AG04449 (cell line): ENCODE data around the gene CAPZA1.

ENCODE experiments used
- CTCF ChIA-PET: fragments of 350-600 bp; formaldehyde crosslinking; extraction: SDS; loops from one replicate; lab custom pipeline; 2021; ENCODE audit warnings: antibody characterized with exemption; lab: Yijun Ruan, JAX
- POLR2A ChIA-PET: fragments of 400-600, 350-600 bp; formaldehyde crosslinking; extraction: SDS; loops from one replicate; lab custom pipeline; 2020; ENCODE audit warnings: antibody characterized with exemption, inconsistent platforms; lab: Yijun Ruan, JAX
- DNase-seq: peaks from one replicate; pipeline ENCODE4 v3.0.0-alpha.2; 2010; ENCODE audit warnings: low read depth, low spot score
- H3K4me3 ChIP-seq: 2 replicates; pipeline ENCODE4 v1.5.1; 2011; ENCODE audit warnings: low read depth, mild to moderate bottlenecking, control low read depth, low read length
- TF ChIP-seq, protein P1 (sequence below): IDR thresholded peaks from one replicate; pipeline ENCODE4 v1.5.1; 2011; ENCODE audit warnings: mild to moderate bottlenecking, moderate library complexity, low read length, control low read depth, inconsistent platforms; ENCODE audit not compliant: insufficient read depth; ENCODE audit errors: missing control alignments

Gene CAPZA1

DNA sequence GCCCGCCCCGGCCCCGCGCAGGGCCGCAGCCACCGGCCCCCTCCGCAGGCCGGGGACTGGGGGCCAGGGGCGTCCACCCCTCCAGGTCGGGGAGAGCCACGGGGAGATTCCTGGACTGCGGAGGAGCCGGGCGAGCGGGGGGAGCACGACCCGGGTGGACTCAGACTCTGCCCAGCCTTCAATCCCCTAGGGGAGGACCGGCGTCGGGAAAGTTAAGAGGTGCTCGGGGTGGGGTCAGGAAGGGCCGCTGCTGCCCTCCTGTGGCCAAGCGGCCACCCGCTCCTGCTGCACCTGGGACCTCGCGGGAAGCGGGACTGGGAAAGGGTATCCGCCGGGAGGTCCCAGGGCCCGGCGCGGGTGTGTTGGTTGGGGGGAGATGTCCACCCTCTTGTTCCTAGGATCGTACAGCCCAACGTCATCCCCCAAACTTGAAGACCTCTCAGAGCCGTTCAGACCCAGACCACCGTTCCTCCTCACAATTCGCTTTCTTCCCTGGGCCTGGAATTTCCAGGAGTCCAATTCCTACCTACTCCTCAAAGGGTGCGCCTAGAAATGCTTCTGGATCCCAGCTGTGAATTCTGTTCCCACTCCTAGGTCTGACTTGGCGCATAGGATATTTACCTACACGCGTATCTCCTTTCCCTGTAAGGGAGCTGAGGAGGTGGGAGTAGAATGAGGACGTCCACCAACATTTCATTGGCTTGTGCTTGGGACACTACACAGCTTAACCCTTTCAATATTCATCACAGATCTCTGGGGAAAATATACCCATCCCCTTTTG is 87.8 kb downstream of the CAPZA1 start:
- ChIA-PET POLR2A (interaction anchor here (0.5 to 1.0 kb wide), 5 partner anchors 10 to 313 kb away, joined by 3 to 5 read pairs (median 3); partner anchors contain the start of genes MOV10 and ST7L), CTCF (interaction anchor here (0.6 to 4.2 kb wide), 39 partner anchors 8 to 409 kb away, joined by 3 to 62 read pairs (median 5); partner anchors contain the start of genes CAPZA1, CTTNBP2NL, LRIG2 and ST7L)
- TF ChIP-seq, protein P1, sequence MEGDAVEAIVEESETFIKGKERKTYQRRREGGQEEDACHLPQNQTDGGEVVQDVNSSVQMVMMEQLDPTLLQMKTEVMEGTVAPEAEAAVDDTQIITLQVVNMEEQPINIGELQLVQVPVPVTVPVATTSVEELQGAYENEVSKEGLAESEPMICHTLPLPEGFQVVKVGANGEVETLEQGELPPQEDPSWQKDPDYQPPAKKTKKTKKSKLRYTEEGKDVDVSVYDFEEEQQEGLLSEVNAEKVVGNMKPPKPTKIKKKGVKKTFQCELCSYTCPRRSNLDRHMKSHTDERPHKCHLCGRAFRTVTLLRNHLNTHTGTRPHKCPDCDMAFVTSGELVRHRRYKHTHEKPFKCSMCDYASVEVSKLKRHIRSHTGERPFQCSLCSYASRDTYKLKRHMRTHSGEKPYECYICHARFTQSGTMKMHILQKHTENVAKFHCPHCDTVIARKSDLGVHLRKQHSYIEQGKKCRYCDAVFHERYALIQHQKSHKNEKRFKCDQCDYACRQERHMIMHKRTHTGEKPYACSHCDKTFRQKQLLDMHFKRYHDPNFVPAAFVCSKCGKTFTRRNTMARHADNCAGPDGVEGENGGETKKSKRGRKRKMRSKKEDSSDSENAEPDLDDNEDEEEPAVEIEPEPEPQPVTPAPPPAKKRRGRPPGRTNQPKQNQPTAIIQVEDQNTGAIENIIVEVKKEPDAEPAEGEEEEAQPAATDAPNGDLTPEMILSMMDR, result peak; percentile 98
- DNase-seq, result peak; percentile 34
- peak overlapping the region; percentile 88 for H3K4me3 ChIP-seq

DNA sequence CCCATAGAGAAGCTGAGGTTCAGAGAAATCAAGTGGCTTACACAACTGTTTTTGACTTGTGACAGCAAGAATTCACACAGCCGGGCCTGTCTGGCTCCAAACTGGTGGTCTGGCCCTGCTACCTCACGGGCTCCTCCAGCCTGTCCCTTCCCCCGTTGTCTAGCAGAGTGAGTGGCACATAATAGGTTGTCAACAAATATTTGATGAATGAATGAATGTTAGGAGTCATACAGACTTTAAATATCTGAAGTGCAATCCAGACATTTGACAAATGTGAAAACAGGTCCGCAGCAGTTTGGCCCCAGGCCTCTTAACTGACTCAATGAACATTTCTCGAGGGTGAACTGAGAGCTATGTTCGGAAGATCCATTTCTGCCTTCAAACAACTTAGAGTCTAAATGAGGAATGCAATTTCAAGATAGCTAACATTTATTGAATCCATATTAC is 88.4 kb downstream of the CAPZA1 start:
- POLR2A ChIA-PET, result interaction anchor here (0.9 kb wide), 1 partner anchor 33 kb away, joined by 5 read pairs; the partner anchor contains the start of gene MOV10
- CTCF ChIA-PET, result interaction anchor here (0.6 to 4.2 kb wide), 40 partner anchors 9 to 409 kb away, joined by 3 to 62 read pairs (median 5); partner anchors contain the start of genes CAPZA1, CTTNBP2NL, LRIG2 and ST7L
- no peak for DNase-seq
- no peak overlapping the region for H3K4me3 ChIP-seq
- TF ChIP-seq, protein P1, result no peak

DNA sequence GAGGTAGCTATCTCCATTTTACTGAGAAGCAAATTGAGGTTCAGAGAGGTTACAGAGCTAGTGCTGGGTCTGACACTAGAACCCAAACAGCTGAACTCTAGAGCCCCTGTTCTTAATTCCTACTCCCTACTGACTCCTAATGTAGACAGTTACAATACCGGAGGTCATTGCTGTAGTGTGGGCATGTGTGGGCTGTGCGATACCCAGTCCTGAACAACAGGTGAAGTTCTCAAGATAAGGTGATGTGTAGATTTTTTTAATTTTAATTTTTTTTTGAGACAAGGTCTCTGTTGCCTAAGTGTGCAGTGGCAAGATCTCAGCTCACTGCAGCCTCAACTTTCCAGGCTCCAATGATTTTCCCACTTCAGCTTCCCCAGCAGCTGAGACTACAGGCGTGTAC is 88.9 kb downstream of the CAPZA1 start:
- TF ChIP-seq, protein P1, result no peak
- H3K4me3 ChIP-seq, result no peak overlapping the region
- ChIA-PET POLR2A (interaction anchor here (0.9 kb wide), 1 partner anchor 34 kb away, joined by 5 read pairs; the partner anchor contains the start of gene MOV10), CTCF (interaction anchor here (0.7 to 4.2 kb wide), 34 partner anchors 8 to 410 kb away, joined by 3 to 62 read pairs (median 6); partner anchors contain the start of genes CAPZA1, LRIG2 and ST7L)
- DNase-seq, result no peak

DNA sequence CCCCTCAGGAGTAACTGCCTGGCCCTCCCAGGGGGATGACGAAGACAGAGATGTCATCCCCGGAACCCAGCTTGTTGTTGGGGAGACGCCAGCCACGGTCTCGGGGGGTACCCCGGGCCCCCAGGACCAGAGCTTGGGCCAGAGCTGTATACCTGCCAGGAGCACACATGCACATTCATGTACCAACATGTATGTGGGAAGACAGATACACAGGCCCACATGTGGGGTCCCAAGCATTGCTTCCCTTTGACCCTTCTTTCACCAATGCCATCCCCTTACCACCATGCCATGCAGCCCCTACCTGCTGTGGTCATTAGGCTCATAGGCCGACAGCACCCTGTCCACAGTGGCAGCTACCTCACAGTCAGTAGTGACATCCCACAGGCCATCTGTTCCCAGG is 90.5 kb downstream of the CAPZA1 start:
- no peak for DNase-seq
- no peak overlapping the region for H3K4me3 ChIP-seq
- ChIA-PET POLR2A (no interaction called here), CTCF (interaction anchor here (0.9 to 4.2 kb wide), 11 partner anchors 9 to 363 kb away, joined by 3 to 62 read pairs (median 9); partner anchors contain the start of gene LRIG2)
- TF ChIP-seq, protein P1, result no peak

DNA sequence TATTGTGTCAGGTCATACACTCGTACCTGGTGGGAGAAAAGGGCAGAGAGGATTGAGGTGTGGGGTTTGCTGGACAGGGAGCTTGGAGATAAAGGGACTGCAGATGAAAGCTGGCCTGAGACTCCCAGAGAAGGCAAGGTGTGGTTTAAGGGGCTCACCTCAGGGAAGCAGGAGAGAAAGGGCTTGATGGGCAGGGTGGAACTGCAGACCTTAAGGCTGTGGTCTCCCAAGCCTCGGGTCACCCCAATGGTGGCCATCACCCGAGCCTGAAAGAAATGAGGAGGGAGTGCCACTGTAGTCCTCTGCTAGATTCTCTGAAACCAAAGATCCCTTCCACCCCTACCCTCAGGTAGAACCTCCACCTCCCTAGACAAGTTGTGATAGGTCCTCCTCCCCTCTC is 91.0 kb downstream of the CAPZA1 start:
- POLR2A ChIA-PET, result interaction anchor here (0.5 kb wide), 1 partner anchor 8 kb away, joined by 4 read pairs; no protein-coding TSS in a partner anchor
- TF ChIP-seq, protein P1, result no peak

More for the DNA sequence above, 91.0 kb downstream of the CAPZA1 start:
- H3K4me3 ChIP-seq, result no peak overlapping the region
- CTCF ChIA-PET, result interaction anchor here (0.9 to 4.2 kb wide), 6 partner anchors 9 to 319 kb away, joined by 3 to 39 read pairs (median 8); a partner anchor contains a TSS
- DNase-seq, result no peak
